IPS-NIHi7 (cell line): ENCODE measurements around the gene COL6A6.
"Not testable (repeated sequence)": the region's sequence is repeated elsewhere in the genome, so short reads cannot be mapped to it uniquely, and the experiment has no call there.

ENCODE experiments used
- DNase-seq: peaks from one replicate; pipeline ENCODE4 v3.0.0; 2012; ENCODE audit warnings: mixed read lengths; ENCODE audit errors: extremely low spot score

Gene COL6A6

GRCh38 chr3:130537673-130538304 lies 20.8 kb downstream of the COL6A6 start:
- DNase-seq = no peak

GRCh38 chr3:130539005-130539404 lies 22.0 kb downstream of the COL6A6 start:
- DNase-seq = peak; percentile 73

- DNase-seq = no peak
Measured at GRCh38 chr3:130543322-130543721, 26.3 kb downstream of the COL6A6 start.

GRCh38 chr3:130546920-130547679 lies 30.1 kb downstream of the COL6A6 start:
- DNase-seq = no peak

GRCh38 chr3:130547680-130548065 lies 30.7 kb downstream of the COL6A6 start:
- not testable (repeated sequence) for DNase-seq

- no peak for DNase-seq
Measured at GRCh38 chr3:130548356-130548755, 31.4 kb downstream of the COL6A6 start.

GRCh38 chr3:130557336-130558035 lies 40.5 kb downstream of the COL6A6 start:
- DNase-seq = no peak

GRCh38 chr3:130558366-130558765 lies 41.4 kb downstream of the COL6A6 start:
- DNase-seq = no peak

GRCh38 chr3:130565224-130565623 lies 48.2 kb downstream of the COL6A6 start:
- no peak for DNase-seq
